DLD1 (cell line): Measurements from ENCODE around the gene PGAM2.
"Not testable (repeated sequence)": the region's sequence is repeated elsewhere in the genome, so short reads cannot be mapped to it uniquely, and the experiment has no call there.

ENCODE experiments used
- in situ Hi-C: cut with HindIII; loops from 2 replicates; pipeline ENCODE4 v1.10.0; 2017; ENCODE audit warnings: low sequenced_read_pairs

PGAM2 gene

GRCh38 chr7:44056681-44057080 is 8.7 kb downstream of the PGAM2 start:
- in situ Hi-C loops = no loop called here

- in situ Hi-C loops = no loop called here
Observed at GRCh38 chr7:44052771-44053365, 12.5 kb downstream of the PGAM2 start.

- in situ Hi-C loops = no loop called here
Observed at GRCh38 chr7:44051611-44052220, 13.7 kb downstream of the PGAM2 start.

- in situ Hi-C loops = no loop called here
Observed at GRCh38 chr7:44050915-44051560, 14.3 kb downstream of the PGAM2 start.

- in situ Hi-C loops = no loop called here
Observed at GRCh38 chr7:44050121-44050914, 15.0 kb downstream of the PGAM2 start.

GRCh38 chr7:44048031-44048795 is 17.2 kb downstream of the PGAM2 start:
- in situ Hi-C loops = no loop called here

GRCh38 chr7:44046321-44047061 is 18.9 kb downstream of the PGAM2 start:
- in situ Hi-C loops = no loop called here

- in situ Hi-C loops = no loop called here
Observed at GRCh38 chr7:44045226-44046014, 19.9 kb downstream of the PGAM2 start.

- in situ Hi-C loops = no loop called here
Observed at GRCh38 chr7:44044315-44045225, 20.8 kb downstream of the PGAM2 start, which contains the start of gene DBNL. Gene DBNL (plus strand): TSS chr7:44044702. CDS start chr7:44044738, 36 bp downstream.

- in situ Hi-C loops = no loop called here
Observed at GRCh38 chr7:44043902-44044301, 21.5 kb downstream of the PGAM2 start.

- in situ Hi-C loops = no loop called here
Observed at GRCh38 chr7:44042221-44042620, 23.1 kb downstream of the PGAM2 start.

- in situ Hi-C loops = not testable (repeated sequence)
Observed at GRCh38 chr7:44040493-44040891, 24.9 kb downstream of the PGAM2 start.

GRCh38 chr7:44039800-44040492 is 25.4 kb downstream of the PGAM2 start:
- in situ Hi-C loops = not testable (repeated sequence)

- in situ Hi-C loops = not testable (repeated sequence)
Observed at GRCh38 chr7:44038961-44039558, 26.3 kb downstream of the PGAM2 start.

- in situ Hi-C loops = not testable (repeated sequence)
Observed at GRCh38 chr7:44038553-44038952, 26.8 kb downstream of the PGAM2 start.

GRCh38 chr7:44037951-44038350 is 27.4 kb downstream of the PGAM2 start:
- in situ Hi-C loops = not testable (repeated sequence)

- in situ Hi-C loops = not testable (repeated sequence)
Observed at GRCh38 chr7:44036364-44036763, 29.0 kb downstream of the PGAM2 start.
